GM12873 (cell line): ENCODE results near the gene AFG1L.

Experiments
- CTCF ChIP-seq: IDR thresholded peaks from 2 replicates; pipeline ENCODE4 v1.5.1; 2012; ENCODE audit warnings: low read depth, mild to moderate bottlenecking, moderate library complexity, low read length, control low read depth; ENCODE audit not compliant: insufficient read depth; ENCODE audit errors: missing control alignments

AFG1L gene

GRCh38 chr6:108348655-108349349, 53.9 kb downstream of the AFG1L start:
- no peak for TF ChIP-seq CTCF

- TF ChIP-seq CTCF, result no peak
Observed at GRCh38 chr6:108350528-108350927, 55.7 kb downstream of the AFG1L start.

GRCh38 chr6:108353853-108354252, 59.0 kb downstream of the AFG1L start:
- TF ChIP-seq CTCF, result no peak

GRCh38 chr6:108355120-108355519, 60.3 kb downstream of the AFG1L start:
- TF ChIP-seq CTCF, result no peak

GRCh38 chr6:108355890-108356289, 61.0 kb downstream of the AFG1L start:
- no peak for TF ChIP-seq CTCF

- peak; percentile 48 for TF ChIP-seq CTCF
Observed at GRCh38 chr6:108359901-108360882, 65.3 kb downstream of the AFG1L start.

- no peak for TF ChIP-seq CTCF
Observed at GRCh38 chr6:108360919-108361311, 66.1 kb downstream of the AFG1L start.
